NCI-H2029 (cell line): ENCODE results near the gene MDM2.
"Not testable (repeated sequence)": the region's sequence is repeated elsewhere in the genome, so short reads cannot be mapped to it uniquely, and the experiment has no call there.

Source experiments
- DNase-seq: peaks from one replicate; lab custom pipeline; 2025; lab: John Stamatoyannopoulos, UW

The MDM2 gene

GRCh38 chr12:68806488-68807237 lies 1.3 kb upstream of the MDM2 start:
- no peak for DNase-seq

GRCh38 chr12:68807274-68807575 lies 752 bp upstream of the MDM2 start:
- not testable (repeated sequence) for DNase-seq

DNA sequence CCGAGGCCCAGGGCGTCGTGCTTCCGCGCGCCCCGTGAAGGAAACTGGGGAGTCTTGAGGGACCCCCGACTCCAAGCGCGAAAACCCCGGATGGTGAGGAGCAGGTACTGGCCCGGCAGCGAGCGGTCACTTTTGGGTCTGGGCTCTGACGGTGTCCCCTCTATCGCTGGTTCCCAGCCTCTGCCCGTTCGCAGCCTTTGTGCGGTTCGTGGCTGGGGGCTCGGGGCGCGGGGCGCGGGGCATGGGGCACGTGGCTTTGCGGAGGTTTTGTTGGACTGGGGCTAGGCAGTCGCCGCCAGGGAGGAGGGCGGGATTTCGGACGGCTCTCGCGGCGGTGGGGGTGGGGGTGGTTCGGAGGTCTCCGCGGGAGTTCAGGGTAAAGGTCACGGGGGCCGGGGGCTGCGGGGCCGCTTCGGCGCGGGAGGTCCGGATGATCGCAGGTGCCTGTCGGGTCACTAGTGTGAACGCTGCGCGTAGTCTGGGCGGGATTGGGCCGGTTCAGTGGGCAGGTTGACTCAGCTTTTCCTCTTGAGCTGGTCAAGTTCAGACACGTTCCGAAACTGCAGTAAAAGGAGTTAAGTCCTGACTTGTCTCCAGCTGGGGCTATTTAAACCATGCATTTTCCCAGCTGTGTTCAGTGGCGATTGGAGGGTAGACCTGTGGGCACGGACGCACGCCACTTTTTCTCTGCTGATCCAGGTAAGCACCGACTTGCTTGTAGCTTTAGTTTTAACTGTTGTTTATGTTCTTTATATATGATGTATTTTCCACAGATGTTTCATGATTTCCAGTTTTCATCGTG lies 612 bp downstream of the MDM2 start:
- peak; percentile 45 for DNase-seq

DNA sequence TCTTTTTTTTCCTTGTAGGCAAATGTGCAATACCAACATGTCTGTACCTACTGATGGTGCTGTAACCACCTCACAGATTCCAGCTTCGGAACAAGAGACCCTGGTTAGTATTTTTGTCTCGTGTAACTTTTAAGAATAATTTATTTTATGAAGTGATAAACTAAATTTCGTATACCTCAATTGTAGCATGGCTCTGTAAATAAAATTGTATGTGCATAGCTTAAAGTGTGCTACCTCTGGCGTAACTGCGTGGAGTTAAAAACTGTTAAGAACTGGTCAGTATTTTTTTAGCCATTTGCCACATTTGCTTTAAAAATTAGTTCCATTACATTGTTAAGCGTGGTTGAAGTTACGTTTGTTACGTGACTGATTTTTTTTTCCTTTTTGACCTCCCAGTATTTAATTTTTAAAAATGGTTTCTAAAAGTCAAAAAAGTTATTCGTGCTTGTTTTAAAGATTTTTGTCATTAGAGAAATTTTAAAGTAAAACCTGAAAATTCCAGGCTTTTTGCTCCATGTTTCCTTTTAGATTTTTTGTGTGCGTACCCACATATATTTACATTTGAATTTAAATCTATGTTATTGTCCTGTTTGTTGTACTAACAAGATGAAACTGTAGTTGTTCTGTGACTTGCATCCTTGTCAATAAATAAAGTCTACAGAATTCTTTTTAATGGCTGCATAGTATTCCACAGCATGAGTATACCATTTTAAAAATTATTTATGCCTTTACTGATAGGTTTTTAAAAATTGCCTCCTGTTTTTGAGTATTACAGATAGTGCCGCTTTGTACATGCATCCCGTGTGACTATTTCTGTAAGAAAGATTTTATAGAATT lies 1.4 kb downstream of the MDM2 start:
- no peak for DNase-seq

DNA sequence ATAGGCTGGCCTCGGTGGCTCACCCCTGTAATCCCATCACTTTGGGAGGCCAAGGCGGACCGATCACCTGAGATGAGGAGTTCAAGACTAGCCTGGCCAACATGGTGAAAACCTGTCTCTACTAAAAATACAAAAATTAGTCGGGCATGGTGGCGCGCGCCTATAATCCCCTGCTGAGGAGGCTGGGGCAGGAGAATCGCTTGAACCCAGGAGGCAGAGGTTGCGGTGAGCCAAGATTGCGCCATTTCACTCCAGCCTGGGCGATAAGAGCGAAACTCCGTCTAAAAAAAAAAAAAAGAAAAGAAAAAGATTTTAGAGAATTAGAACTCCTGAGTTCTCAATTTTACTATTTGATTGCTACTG lies 2.0 kb downstream of the MDM2 start:
- not testable (repeated sequence) for DNase-seq

DNA sequence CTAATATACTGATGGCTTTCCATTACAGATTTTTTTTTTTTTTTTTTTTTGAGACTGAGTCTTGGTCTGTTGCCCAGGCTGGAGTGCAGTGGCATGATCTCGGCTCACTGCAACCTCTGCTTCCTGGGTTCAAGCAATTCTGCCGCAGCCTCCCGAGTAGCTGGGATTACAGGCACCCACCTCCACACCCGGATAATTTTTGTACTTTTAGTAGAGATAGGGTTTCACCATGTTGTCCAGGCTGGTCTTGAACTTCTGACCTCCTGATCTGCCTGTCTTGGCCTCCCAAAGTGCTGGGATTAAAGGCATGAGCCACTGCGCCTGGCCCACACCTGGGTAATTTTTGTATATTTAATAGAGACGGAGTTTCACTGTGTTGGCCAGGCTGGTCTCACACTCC lies 3.6 kb downstream of the MDM2 start:
- not testable (repeated sequence) for DNase-seq

DNA sequence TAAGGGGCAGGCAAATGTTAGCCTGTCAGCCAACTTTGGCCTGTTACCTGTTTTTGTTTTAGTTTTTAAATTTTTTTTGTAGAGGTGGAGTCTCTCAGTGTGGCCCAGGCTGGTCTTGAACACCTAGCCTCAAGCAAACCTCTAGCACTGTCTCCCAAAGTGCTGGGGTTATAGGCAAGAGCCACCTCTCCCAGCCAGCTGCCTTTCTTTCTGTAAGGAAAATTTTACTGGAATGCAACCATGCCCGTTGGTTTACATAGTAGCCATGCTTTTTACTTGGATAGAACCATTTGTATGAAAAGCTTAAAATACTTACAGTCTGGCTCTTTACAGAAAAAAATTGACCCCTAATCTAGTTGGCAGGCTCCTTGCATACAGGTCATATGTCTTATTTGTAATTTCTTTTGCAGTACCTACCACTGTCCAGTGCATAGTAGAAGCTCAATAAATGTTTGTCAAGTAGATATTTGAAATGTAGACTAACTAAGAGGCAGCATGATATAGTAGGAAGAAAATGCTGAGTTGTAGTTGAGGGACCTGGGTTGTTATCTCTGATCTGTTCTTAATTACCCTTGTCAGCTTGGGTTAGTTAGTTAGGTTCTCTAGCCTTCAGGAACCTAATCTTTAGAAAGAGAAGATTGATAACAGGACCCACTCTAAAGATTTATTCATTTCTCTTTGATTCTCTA lies 4.7 kb downstream of the MDM2 start:
- no peak for DNase-seq

- no peak for DNase-seq
Observed at GRCh38 chr12:68813242-68813593, 5.2 kb downstream of the MDM2 start.

GRCh38 chr12:68814490-68815231 lies 6.7 kb downstream of the MDM2 start:
- no peak for DNase-seq

GRCh38 chr12:68815232-68815927 lies 7.4 kb downstream of the MDM2 start:
- DNase-seq = no peak

GRCh38 chr12:68815928-68816800 lies 8.2 kb downstream of the MDM2 start:
- no peak for DNase-seq

DNA sequence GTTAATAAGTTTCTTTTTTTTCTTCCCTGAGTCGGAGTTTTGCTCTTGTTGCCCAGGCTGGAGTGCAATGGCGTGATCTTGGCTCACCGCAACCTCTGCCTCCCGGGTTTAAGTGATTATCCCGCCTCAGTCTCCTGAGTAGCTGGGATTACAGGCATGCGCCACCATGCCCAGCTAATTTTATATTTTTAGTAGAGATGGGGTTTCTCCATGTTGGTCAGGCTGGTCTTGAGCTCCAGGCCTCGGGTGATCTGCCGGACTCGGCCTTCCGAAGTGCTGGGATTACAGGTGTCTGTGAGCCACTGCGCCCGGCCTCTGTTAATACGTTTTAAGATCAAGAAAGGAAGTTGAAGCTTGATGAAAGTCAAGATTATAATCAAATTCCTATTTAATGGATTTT lies 11.5 kb downstream of the MDM2 start:
- not testable (repeated sequence) for DNase-seq

- no peak for DNase-seq
Observed at GRCh38 chr12:68821357-68822188, 13.6 kb downstream of the MDM2 start.

DNA sequence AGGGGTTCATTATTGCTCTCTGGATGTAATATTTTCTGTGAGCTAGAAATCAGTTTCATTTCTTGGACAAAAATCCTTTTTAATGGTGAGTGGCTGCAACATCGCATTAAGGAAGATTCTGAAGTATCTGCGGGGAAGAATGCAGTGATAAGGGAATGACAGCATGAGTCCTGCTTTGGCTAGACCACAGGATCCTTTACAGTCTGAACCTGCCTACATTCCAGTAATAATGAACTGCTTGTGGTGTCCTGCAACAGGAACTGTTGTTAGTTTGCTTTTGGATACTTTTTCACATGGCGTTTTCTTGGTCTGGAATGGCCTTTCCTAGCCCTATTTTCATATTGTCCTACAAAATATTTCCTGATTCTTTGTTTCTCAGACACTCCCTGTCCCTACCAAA lies 15.7 kb downstream of the MDM2 start:
- no peak for DNase-seq

GRCh38 chr12:68824131-68824530 lies 16.2 kb downstream of the MDM2 start:
- no peak for DNase-seq

- no peak for DNase-seq
Observed at GRCh38 chr12:68824597-68825250, 16.7 kb downstream of the MDM2 start.

DNA sequence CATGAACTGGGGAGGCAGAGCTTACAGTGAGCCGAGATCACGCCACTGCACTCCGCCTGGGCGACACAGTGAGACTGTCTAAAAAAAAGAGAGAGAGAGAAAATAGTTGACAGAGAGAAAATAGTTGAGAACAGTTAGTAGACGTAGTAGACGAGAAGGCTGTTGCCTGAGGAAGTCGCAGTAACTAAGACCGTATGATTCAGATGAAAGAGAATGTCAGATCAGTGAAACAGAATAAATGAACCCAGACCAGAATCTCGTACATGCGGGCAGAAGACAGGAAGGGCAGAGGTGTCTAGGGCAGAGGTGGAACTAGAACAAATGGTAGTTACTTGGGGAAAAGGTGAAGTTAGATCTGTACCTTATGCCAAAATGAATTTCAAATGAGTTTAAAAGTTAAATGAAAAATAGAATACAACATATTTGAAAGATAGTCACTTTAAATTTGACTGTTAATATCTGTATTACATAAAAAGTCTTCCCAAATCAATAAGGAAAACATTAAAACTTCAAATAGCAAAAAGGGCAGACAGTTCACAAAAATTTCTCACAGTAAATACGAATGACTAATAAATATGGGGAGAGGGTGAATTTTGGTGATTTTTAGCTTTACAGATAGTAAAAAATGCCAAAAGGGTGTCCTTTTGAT lies 17.7 kb downstream of the MDM2 start:
- no peak for DNase-seq
